Naive thymus-derived CD4-positive, alpha-beta T cell (primary cell): ENCODE results near the gene SLC12A9. TPM values are rescaled to one million over a fixed set of nuclear protein-coding genes. Genes with fewer than 3 reads are reported as not detected.
A peak's percentile ranks its signal among the peaks of the same experiment; 100 is the strongest.

ENCODE experiments used
- ATAC-seq: fragments of 150-1000 bp; cut with Tn5 transposase; 2 replicates; pipeline ENCODE4 v1.10.0; 2021; ENCODE audit warnings: mild to moderate bottlenecking, moderate library complexity
- CTCF ChIA-PET: fragments of 350-600 bp; sonication (Branson Sonifier 250); formaldehyde crosslinking; loops from one replicate; lab custom pipeline; 2021; ENCODE audit warnings: antibody characterized with exemption; lab: Charles Lee
- POLR2A ChIA-PET: fragments of 350-600 bp; sonication (Branson Sonifier 250); formaldehyde crosslinking; loops from one replicate; lab custom pipeline; 2021; ENCODE audit warnings: antibody characterized with exemption, inconsistent platforms; lab: Charles Lee
- DNase-seq, 9 donors: peaks; one replicate each; pipeline versions ENCODE4 v3.0.0 to v3.0.0-alpha.2; 2020 to 2022; ENCODE audit warnings: mixed read lengths in 1 of 9
- H3K27ac ChIP-seq: one replicate; pipeline ENCODE4 v1.7.0; 2013; ENCODE audit warnings: mild to moderate bottlenecking, low read depth, low read length, moderate library complexity
- H3K27me3 ChIP-seq, 2 donors: one replicate each; pipeline ENCODE4 v1.7.0; 2013; ENCODE audit warnings: low read length in 2 of 2, mild to moderate bottlenecking in 2 of 2, moderate library complexity in 2 of 2; ENCODE audit not compliant: control insufficient read depth in 2 of 2, insufficient read depth in 2 of 2
- H3K36me3 ChIP-seq, 3 experiments: 1 replicate in 2 of 3; 2 replicates in 1 of 3; pipeline ENCODE4 v1.7.0; 2013; ENCODE audit warnings: low read length in 3 of 3, mild to moderate bottlenecking in 3 of 3, moderate library complexity in 1 of 3; ENCODE audit not compliant: insufficient read depth in 3 of 3, control insufficient read depth in 2 of 3
- H3K4me1 ChIP-seq, 2 donors: one replicate each; pipeline ENCODE4 v1.7.0; 2013; ENCODE audit warnings: low read length in 2 of 2, mild to moderate bottlenecking in 2 of 2, moderate library complexity in 1 of 2; ENCODE audit not compliant: control insufficient read depth in 2 of 2, insufficient read depth in 2 of 2
- H3K4me3 ChIP-seq: 2 replicates; pipeline ENCODE4 v1.7.0; 2013; ENCODE audit warnings: mild to moderate bottlenecking, low read length
- H3K9me3 ChIP-seq, 3 experiments: 1 replicate in 2 of 3; 2 replicates in 1 of 3; pipeline ENCODE4 v1.7.0; 2013; ENCODE audit warnings: low read length in 3 of 3; ENCODE audit not compliant: control insufficient read depth in 2 of 3
- H3K27ac Mint-ChIP-seq, 9 donors: one replicate each; pipeline ENCODE4 v1.8.0; 2020 to 2022; ENCODE audit warnings: mixed read lengths in 9 of 9, mild to moderate bottlenecking in 8 of 9, moderate library complexity in 5 of 9, inconsistent platforms in 2 of 9
- H3K27me3 Mint-ChIP-seq, 5 donors: one replicate each; pipeline ENCODE4 v1.8.0; 2021 to 2022; ENCODE audit warnings: mixed read lengths in 5 of 5, mild to moderate bottlenecking in 1 of 5
- H3K36me3 Mint-ChIP-seq, 5 donors: one replicate each; pipeline ENCODE4 v1.8.0; 2020 to 2022; ENCODE audit warnings: mixed read lengths in 5 of 5, mild to moderate bottlenecking in 3 of 5, inconsistent platforms in 1 of 5
- H3K4me1 Mint-ChIP-seq, 7 donors: one replicate each; pipeline ENCODE4 v1.8.0; 2020 to 2022; ENCODE audit warnings: mixed read lengths in 7 of 7, mild to moderate bottlenecking in 3 of 7, inconsistent platforms in 1 of 7
- H3K4me3 Mint-ChIP-seq, 10 donors: one replicate each; pipeline ENCODE4 v1.8.0; 2020 to 2022; ENCODE audit warnings: mild to moderate bottlenecking in 10 of 10, mixed read lengths in 10 of 10, moderate library complexity in 6 of 10, inconsistent platforms in 2 of 10
- H3K9me3 Mint-ChIP-seq, 11 donors: one replicate each; pipeline ENCODE4 v1.8.0; 2020 to 2022; ENCODE audit warnings: mixed read lengths in 11 of 11, mild to moderate bottlenecking in 4 of 11, inconsistent platforms in 1 of 11, moderate library complexity in 1 of 11
- intact Hi-C, 2 donors: fragments of 100-400 bp; cut with micrococcal nuclease; formaldehyde crosslinking; loops; one replicate each; pipeline ENCODE4 v1.15.1; 2023
- polyA plus RNA-seq, 2 donors: library from polyadenylated mRNA; unstranded; fragments of 300-500 nt; fragmentation: Illumina TruSeq; gene quantifications; one replicate each; pipeline ENCODE4 v1.2.3, GENCODE V29; 2021
- total RNA-seq, 6 experiments: library from RNA in 5 of 6; stranded (reverse) in 5 of 6; gene quantifications; 1 replicate in 5 of 6; 2 replicates in 1 of 6; pipeline ENCODE4 v1.2.3 and lab custom pipeline; 2021 to 2026

The SLC12A9 gene, protein sequence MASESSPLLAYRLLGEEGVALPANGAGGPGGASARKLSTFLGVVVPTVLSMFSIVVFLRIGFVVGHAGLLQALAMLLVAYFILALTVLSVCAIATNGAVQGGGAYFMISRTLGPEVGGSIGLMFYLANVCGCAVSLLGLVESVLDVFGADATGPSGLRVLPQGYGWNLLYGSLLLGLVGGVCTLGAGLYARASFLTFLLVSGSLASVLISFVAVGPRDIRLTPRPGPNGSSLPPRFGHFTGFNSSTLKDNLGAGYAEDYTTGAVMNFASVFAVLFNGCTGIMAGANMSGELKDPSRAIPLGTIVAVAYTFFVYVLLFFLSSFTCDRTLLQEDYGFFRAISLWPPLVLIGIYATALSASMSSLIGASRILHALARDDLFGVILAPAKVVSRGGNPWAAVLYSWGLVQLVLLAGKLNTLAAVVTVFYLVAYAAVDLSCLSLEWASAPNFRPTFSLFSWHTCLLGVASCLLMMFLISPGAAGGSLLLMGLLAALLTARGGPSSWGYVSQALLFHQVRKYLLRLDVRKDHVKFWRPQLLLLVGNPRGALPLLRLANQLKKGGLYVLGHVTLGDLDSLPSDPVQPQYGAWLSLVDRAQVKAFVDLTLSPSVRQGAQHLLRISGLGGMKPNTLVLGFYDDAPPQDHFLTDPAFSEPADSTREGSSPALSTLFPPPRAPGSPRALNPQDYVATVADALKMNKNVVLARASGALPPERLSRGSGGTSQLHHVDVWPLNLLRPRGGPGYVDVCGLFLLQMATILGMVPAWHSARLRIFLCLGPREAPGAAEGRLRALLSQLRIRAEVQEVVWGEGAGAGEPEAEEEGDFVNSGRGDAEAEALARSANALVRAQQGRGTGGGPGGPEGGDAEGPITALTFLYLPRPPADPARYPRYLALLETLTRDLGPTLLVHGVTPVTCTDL
- total RNA-seq (10 to 100 TPM; 50.4 to 78.6 (median 62.7) TPM), polyA plus RNA-seq (1 to 10 TPM; 5.0 to 7.8 TPM), total RNA-seq (lab: John Stamatoyannopoulos, UW) (109 reads per million, percentile 86 among the genes with 10 or more reads in this experiment)

DNA sequence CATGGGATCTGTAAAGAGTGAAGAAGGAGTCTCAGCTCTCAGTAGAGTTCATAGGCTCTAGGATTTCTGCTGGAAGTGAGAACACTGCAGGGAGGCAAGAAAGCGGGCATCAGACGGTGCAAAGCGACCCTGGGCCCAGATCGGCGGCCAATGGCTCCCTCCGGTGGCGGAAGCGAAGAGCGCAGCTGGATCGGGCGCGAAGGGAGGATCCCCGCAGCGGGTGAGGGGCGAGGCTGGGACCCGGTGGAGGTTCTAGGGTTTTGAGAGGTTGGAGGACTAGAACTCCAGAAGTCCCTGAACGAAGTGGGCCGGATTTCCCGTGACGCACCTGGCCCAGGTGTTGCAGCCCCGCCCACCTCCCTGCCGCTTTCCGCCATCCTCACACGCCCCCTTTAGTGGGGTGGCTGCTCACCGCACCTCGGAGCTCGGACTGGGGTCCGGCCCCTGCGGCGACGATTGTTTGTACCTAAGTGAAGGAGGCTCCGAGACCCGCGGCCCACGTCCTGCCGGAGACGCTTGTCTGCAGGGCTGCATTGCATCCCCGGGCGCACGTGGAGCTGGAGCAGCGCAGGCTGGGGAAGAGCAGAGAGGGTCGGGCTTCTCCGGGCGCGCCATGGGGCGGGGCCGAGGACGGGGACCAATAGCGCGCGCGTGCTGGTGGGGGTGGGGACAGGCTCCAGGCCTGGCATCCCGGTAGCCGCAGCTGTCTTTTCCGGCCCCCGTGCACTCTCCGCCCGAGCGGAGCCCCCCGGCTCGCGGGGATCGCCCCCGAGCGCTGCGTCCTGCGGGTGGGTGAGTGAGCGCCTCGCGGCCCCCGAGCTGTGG lies at the start of gene SLC12A9:
TSS of gene SLC12A9 (plus strand) at position 666 of the 825 bp plus-strand sequence. CDS start 1,485 bp downstream, outside the sequence.
- Histone ChIP-seq H3K27ac (peak within 1 kb of the TSS; percentile 76), H3K9me3 (no peaks in the 10 kb centered on the region), H3K36me3 (peaks cover 0 to 21% (median 0%) of the 10 kb centered on the region in 3 experiments), H3K4me3 (peak within 1 kb of the TSS; percentile 73), H3K27me3 (no peaks in the 10 kb centered on the region), H3K4me1 (peaks cover 8 to 16% of the 10 kb centered on the region in 2 donors)
- H3K4me3 Mint-ChIP-seq = peak within 1 kb of the TSS; percentile 89 to 95 (median 92)
- ATAC-seq (peak; percentile 96), DNase-seq (peak; percentile 71 to 90 (median 85))
- intact Hi-C loops = loop anchor here (1.0 to 5.0 kb wide), 18 partner anchors 14 to 423 kb away; partner anchors contain the start of genes SRRT (in 2 of the 2), UFSP1 (in 2 of the 2), FBXO24 (in 1 of the 2) and GIGYF1 (in 1 of the 2)
- peak within 1 kb of the TSS; percentile 71 to 97 (median 90) for H3K27ac Mint-ChIP-seq
- ChIA-PET POLR2A (interaction anchor here (0.7 to 3.3 kb wide), 9 partner anchors 10 to 373 kb away, joined by 3 to 22 read pairs (median 3); partner anchors contain the start of genes FBXO24, POP7, SRRT and TRIP6), CTCF (interaction anchor here (0.5 to 4.3 kb wide), 10 partner anchors 10 to 1569 kb away, joined by 3 to 44 read pairs (median 4); partner anchors contain the start of genes POP7, SRRT and UFSP1)
- H3K36me3 Mint-ChIP-seq = peaks cover 0 to 11% (median 3%) of the 10 kb centered on the region in 5 donors
- H3K27me3 Mint-ChIP-seq = no peaks in the 10 kb centered on the region
- H3K9me3 Mint-ChIP-seq = no peaks in the 10 kb centered on the region
- H3K4me1 Mint-ChIP-seq = peaks cover 0 to 31% (median 19%) of the 10 kb centered on the region in 7 donors

DNA sequence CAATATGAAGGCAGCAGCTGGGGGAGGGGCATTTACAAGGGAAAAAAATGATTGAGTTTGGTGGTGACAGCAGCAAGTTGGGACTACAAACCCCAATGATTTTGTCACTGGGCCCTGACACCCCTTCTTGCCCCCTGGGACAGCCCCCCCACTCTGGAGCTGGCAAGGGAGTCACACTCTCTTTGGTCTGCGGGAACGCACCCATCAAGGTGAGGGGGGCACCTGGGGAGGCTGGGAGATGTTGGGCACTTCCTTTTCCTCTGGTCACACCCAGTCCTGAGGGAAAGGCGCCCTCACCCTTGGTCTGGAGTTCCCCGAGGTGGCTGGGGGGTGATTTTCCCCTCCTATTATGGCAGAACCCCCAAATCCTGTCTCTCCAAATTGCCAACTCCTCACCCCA lies 49.6 kb upstream of the SLC12A9 start:
- no peaks in the 10 kb centered on the region for H3K9me3 ChIP-seq
- Mint-ChIP-seq H3K27ac (peak overlapping the region in 1 of 9 donors; percentile 71), H3K4me1 (peaks cover 0 to 15% (median 5%) of the 10 kb centered on the region in 7 donors), H3K9me3 (no peaks in the 10 kb centered on the region), H3K36me3 (peaks cover 0 to 16% (median 3%) of the 10 kb centered on the region in 5 donors), H3K27me3 (peaks cover 0 to 22% (median 5%) of the 10 kb centered on the region in 5 donors), H3K4me3 (peak overlapping the region in 1 of 10 donors; percentile 48)
- ChIA-PET POLR2A (interaction anchor here (0.7 kb wide), 1 partner anchor 309 kb away, joined by 3 read pairs; no protein-coding TSS in a partner anchor), CTCF (interaction anchor here (6.5 kb wide), 1 partner anchor 49 kb away, joined by 44 read pairs; the partner anchor contains the start of gene SLC12A9)
- no peak overlapping the region for H3K4me3 ChIP-seq
- no peaks in the 10 kb centered on the region for H3K27me3 ChIP-seq
- ATAC-seq (no peak), DNase-seq (no peak)
- H3K27ac ChIP-seq = no peak overlapping the region
- H3K4me1 ChIP-seq = no peaks in the 10 kb centered on the region
- no peaks in the 10 kb centered on the region for H3K36me3 ChIP-seq
- intact Hi-C loops = no loop called here

DNA sequence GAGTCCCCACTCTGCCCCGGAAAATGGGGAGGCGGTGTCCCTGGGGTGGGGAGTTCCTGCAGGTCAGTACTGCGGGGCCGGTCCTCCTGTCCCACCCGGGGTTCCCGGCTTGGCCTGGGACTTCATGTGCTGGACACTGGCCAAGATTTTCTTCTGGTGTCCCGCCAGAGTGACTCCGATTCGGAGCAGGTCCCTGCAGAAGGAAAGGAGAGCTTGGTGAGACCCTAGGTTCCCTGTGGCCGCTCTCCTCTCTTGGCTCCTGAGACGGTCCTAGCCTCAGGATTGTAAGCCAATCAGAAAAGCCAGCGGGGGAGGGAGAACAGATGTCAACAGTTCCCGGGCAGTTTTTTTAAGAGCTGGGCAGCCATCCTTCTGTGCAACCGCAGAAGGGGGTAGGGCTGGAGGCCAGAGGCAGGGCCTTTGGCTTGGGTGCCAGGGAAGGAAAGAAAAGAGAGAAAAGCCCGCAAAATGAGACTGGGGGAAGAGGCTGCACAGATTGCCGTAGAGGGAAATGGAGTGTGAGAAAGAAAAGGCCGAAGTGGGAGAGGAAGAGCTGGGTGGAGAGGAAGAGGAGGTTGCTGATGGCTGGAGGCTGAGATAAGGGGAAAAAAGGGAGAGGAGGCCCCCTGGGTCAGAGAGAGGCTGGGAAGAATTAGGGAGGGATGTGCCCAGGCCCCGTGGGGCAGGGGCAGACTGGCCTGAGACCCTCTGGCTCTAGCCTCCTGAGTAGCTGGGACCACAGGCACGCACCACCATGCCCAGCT lies 48.9 kb upstream of the SLC12A9 start:
- intact Hi-C loops = no loop called here

DNA sequence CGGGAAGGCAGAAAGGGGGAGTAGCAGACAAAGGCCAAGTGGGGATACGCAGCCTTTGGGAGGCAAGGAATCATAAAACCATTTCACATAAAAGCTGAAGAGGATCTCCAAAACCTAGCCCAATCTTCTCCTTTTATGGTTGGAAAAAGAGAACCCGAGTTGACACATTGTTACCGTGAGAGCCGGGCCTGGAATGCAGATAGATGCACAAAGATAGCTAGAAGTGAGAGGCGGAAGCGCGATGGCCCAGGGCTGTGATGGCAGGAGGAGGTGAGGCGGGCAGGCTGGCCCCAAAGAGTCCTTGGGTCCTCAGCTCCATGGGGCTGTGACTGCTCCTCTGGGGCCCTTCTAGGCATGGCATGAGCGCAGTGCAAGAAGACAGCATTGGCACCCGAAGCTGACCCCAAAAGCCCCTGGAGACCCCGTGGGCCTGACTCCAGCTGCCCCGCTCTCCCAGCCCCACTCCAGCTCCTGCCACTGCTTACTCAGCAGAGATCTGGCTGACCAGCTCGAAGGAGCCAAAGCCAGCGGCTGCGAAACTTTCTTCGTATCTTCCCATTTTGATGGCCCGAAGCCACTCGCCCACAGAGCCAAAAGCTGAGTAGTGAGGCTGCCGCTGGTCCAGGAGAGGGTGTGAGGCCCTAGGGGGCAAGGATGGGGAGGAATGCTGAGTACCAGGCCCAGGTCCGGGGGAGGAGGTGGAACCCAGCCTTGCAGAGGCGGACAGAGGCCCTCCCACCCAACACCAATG lies 47.7 kb upstream of the SLC12A9 start:
- intact Hi-C loops = no loop called here
- H3K27ac Mint-ChIP-seq = no peak overlapping the region
- Histone ChIP-seq H3K27me3 (no peaks in the 10 kb centered on the region), H3K4me3 (no peak overlapping the region), H3K4me1 (no peaks in the 10 kb centered on the region), H3K36me3 (no peaks in the 10 kb centered on the region), H3K9me3 (no peaks in the 10 kb centered on the region), H3K27ac (no peak overlapping the region)
- DNase-seq (no peak), ATAC-seq (no peak)
- CTCF ChIA-PET = no interaction called here
- POLR2A ChIA-PET = interaction anchor here (1.6 kb wide), 1 partner anchor 70 kb away, joined by 7 read pairs; the partner anchor contains the start of gene SRRT
- peaks cover 0 to 10% (median 5%) of the 10 kb centered on the region in 7 donors for H3K4me1 Mint-ChIP-seq
- H3K9me3 Mint-ChIP-seq = no peaks in the 10 kb centered on the region
- no peak overlapping the region for H3K4me3 Mint-ChIP-seq
- H3K36me3 Mint-ChIP-seq = peaks cover 0 to 26% (median 3%) of the 10 kb centered on the region in 5 donors
- H3K27me3 Mint-ChIP-seq = peaks cover 0 to 10% (median 0%) of the 10 kb centered on the region in 5 donors

More for the DNA sequence above, 48.9 kb upstream of the SLC12A9 start:
- H3K27me3 Mint-ChIP-seq = peaks cover 0 to 17% (median 0%) of the 10 kb centered on the region in 5 donors
- H3K4me1 Mint-ChIP-seq = peaks cover 0 to 15% (median 5%) of the 10 kb centered on the region in 7 donors
- Histone ChIP-seq H3K36me3 (no peaks in the 10 kb centered on the region), H3K27ac (no peak overlapping the region), H3K4me3 (no peak overlapping the region), H3K4me1 (no peaks in the 10 kb centered on the region), H3K9me3 (no peaks in the 10 kb centered on the region), H3K27me3 (no peaks in the 10 kb centered on the region)
- peak overlapping the region in 4 of 10 donors; percentile 24 to 68 (median 47) for H3K4me3 Mint-ChIP-seq
- ATAC-seq (peak; percentile 94), DNase-seq (peak in 3 of 9 donors; percentile 23 to 44 (median 25))
- H3K36me3 Mint-ChIP-seq = peaks cover 0 to 22% (median 3%) of the 10 kb centered on the region in 5 donors
- ChIA-PET POLR2A (interaction anchor here (0.7 kb wide), 1 partner anchor 310 kb away, joined by 3 read pairs; no protein-coding TSS in a partner anchor), CTCF (no interaction called here)
- H3K9me3 Mint-ChIP-seq = no peaks in the 10 kb centered on the region
- peak overlapping the region in 2 of 9 donors; percentile 26 to 59 for H3K27ac Mint-ChIP-seq

DNA sequence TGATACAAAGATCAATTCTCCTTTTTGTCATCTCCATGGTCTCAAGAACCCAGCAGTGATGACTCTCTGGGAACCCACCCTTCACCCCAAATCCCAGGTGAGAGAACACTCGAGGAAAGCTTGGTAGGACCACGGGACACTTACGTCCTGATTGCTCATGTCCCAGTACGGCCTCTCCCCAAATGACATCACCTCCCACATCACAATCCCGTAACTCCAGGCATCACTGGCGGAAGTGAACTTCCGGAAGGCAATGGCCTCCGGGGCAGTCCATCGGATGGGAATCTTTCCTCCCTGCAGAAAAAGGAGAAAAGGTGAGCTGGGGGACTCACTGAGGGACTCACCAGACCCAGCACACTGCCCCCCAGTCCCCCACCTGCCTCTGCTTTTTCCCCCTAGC lies 46.2 kb upstream of the SLC12A9 start:
- ChIA-PET CTCF (no interaction called here), POLR2A (interaction anchor here (1.6 kb wide), 1 partner anchor 69 kb away, joined by 7 read pairs; the partner anchor contains the start of gene SRRT)
- peaks cover 0 to 10% (median 5%) of the 10 kb centered on the region in 7 donors for H3K4me1 Mint-ChIP-seq
- H3K36me3 Mint-ChIP-seq = peaks cover 0 to 30% (median 3%) of the 10 kb centered on the region in 5 donors
- Histone ChIP-seq H3K27ac (no peak overlapping the region), H3K4me1 (no peaks in the 10 kb centered on the region), H3K27me3 (no peaks in the 10 kb centered on the region), H3K36me3 (no peaks in the 10 kb centered on the region), H3K4me3 (no peak overlapping the region), H3K9me3 (no peaks in the 10 kb centered on the region)
- DNase-seq (no peak), ATAC-seq (no peak)
- intact Hi-C loops = no loop called here
- no peak overlapping the region for H3K4me3 Mint-ChIP-seq
- peaks cover 0 to 5% (median 0%) of the 10 kb centered on the region in 5 donors for H3K27me3 Mint-ChIP-seq
- H3K9me3 Mint-ChIP-seq = no peaks in the 10 kb centered on the region
- H3K27ac Mint-ChIP-seq = no peak overlapping the region
